Mesothelial cell of epicardium (in vitro differentiated cells): ENCODE measurements around the gene UQCR11. TPM values are rescaled to one million over a fixed set of nuclear protein-coding genes. Genes with fewer than 3 reads are reported as not detected.

ENCODE experiments used
- DNase-seq, 2 experiments: peaks; one replicate each; pipeline ENCODE4 v3.0.0; 2021; ENCODE audit warnings: low spot score in 2 of 2; ENCODE audit not compliant: unreplicated experiment in 2 of 2
- H3K27ac Mint-ChIP-seq: 2 replicates; pipeline ENCODE4 v1.8.0; 2021; ENCODE audit warnings: mixed read lengths
- H3K27me3 Mint-ChIP-seq: 2 replicates; pipeline ENCODE4 v1.8.0; 2021; ENCODE audit warnings: low read depth, mixed read lengths
- H3K36me3 Mint-ChIP-seq: 2 replicates; pipeline ENCODE4 v1.8.0; 2021; ENCODE audit warnings: mixed read lengths
- H3K4me1 Mint-ChIP-seq: 2 replicates; pipeline ENCODE4 v1.8.0; 2021; ENCODE audit warnings: mixed read lengths
- H3K4me3 Mint-ChIP-seq: 2 replicates; pipeline ENCODE4 v1.8.0; 2021; ENCODE audit warnings: mild to moderate bottlenecking, moderate library complexity, mixed read lengths
- H3K9me3 Mint-ChIP-seq: 2 replicates; pipeline ENCODE4 v1.8.0; 2021; ENCODE audit warnings: mixed read lengths
- total RNA-seq: library from RNA; stranded (reverse); gene quantifications from 3 replicates; pipeline ENCODE4 v1.2.1, GENCODE V29; 2021
- TF ChIP-seq, protein P1 (sequence below): fragments of 200-600 bp; sonication (generic); IDR thresholded peaks from one replicate; pipeline ENCODE4 v1.5.0; 2021; ENCODE audit warnings: antibody characterized with exemption; ENCODE audit not compliant: unreplicated experiment

Gene UQCR11
- total RNA-seq, 1 donor from 2014 or later = 143 TPM

DNA sequence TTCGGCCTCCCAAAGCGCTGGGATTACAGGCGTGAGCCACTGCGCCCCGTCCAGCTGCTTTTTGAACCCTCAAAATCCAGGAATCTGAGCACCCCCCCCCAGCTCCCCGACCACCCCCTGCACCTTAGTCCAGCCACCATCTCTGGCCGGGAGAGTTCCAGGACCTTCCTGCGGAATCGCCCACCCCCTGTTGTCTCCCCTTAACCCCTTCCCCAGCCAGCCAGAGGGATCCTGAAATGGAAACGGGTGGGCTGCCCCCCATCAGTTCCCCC lies 11.8 kb downstream of the UQCR11 start:
- H3K27me3 Mint-ChIP-seq = no peaks in the 10 kb centered on the region
- no peak overlapping the region for H3K27ac Mint-ChIP-seq

DNA sequence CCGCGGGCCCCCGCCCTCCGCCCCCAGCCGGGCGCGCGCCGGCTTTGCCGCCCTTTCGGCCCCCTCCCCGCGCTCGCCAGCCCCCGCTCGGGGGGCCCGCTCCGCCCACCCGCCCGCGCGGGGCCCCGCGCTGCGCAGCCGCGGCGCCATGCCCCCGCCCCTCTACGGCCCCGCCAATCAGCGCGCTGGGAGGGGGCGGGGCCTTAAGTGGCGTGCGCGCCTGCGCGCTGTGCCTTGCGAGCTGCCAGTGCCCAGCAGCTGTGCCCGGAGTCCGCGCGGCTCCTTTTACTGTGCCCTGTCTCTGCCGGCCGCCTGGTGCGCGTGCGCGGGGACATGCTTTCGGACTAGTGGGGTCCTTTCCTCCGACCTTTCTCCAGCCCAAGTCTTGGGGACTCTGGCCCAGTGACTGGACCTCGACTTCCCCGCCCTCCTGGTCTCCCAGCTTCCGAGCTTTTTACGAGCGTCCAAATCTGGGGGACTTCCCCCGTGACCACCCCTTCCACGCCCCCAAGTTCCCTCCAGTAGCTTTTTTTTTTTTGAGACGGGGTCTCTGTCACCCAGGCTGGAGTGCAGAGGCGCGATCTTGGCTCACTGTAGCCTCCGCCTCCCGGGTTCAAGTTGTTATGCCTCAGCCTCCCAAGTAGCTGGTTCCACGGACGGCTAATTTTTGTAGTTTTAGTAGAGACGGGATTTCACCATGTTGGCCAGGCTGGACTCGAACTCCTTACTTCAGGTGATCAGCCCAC lies 12.3 kb downstream of the UQCR11 start, which contains the start of gene MBD3:
Gene MBD3, minus strand, starts transcription at position 111 of the 746 bp plus-strand sequence. CDS start 234 bp downstream, outside the sequence.
- Mint-ChIP-seq H3K4me1 (peaks cover 21% of the 10 kb centered on the region), H3K4me3 (peak within 1 kb of the TSS; percentile 87), H3K27ac (peak within 1 kb of the TSS; percentile 92), H3K36me3 (peaks cover 12% of the 10 kb centered on the region), H3K27me3 (no peaks in the 10 kb centered on the region), H3K9me3 (no peaks in the 10 kb centered on the region)
- DNase-seq = peak; percentile 85 to 93
- TF ChIP-seq, protein P1, sequence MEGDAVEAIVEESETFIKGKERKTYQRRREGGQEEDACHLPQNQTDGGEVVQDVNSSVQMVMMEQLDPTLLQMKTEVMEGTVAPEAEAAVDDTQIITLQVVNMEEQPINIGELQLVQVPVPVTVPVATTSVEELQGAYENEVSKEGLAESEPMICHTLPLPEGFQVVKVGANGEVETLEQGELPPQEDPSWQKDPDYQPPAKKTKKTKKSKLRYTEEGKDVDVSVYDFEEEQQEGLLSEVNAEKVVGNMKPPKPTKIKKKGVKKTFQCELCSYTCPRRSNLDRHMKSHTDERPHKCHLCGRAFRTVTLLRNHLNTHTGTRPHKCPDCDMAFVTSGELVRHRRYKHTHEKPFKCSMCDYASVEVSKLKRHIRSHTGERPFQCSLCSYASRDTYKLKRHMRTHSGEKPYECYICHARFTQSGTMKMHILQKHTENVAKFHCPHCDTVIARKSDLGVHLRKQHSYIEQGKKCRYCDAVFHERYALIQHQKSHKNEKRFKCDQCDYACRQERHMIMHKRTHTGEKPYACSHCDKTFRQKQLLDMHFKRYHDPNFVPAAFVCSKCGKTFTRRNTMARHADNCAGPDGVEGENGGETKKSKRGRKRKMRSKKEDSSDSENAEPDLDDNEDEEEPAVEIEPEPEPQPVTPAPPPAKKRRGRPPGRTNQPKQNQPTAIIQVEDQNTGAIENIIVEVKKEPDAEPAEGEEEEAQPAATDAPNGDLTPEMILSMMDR = no peak

More for the DNA sequence above, 11.8 kb downstream of the UQCR11 start:
- H3K4me1 Mint-ChIP-seq = peaks cover 18% of the 10 kb centered on the region
- no peak for DNase-seq
- TF ChIP-seq, protein P1 = no peak
- H3K9me3 Mint-ChIP-seq = no peaks in the 10 kb centered on the region
- H3K36me3 Mint-ChIP-seq = peaks cover 12% of the 10 kb centered on the region
- peak overlapping the region; percentile 87 for H3K4me3 Mint-ChIP-seq

DNA sequence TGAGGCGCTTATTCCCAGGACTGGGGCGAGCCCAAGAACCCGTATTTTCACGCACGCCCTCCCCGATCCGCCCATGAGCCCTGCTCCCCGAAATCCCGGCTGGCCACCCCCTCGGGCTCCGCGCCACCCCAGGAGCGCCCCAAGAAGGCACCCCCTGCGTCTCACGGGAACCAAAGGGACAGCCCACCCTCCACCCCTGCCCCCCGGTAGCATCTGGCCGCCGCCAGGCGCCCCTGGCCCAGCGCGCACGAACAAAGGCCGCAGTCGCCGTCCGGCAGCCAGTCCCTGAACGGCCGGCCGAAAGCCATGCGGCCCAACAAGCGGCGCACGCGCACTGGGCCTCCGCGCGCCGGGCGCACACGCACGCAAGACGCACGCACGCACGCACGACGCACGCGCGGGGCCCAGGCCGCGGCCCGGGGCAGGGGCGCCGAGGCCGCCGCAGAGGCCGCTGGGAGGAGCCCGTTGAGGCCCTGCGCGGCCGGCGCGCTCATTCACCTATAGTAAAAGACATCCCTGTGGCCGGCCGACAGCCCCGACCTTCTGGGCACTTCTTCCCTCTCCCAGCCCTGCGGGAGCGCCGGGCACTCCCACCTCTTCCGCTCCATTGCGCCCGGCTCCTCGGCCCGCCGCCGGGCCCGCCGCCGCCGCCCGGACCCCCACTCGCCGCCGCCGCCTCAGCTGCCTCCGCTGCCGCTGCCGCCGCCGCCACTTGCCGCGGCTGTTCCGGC lies 13.1 kb downstream of the UQCR11 start:
- Mint-ChIP-seq H3K9me3 (no peaks in the 10 kb centered on the region), H3K4me1 (peaks cover 27% of the 10 kb centered on the region), H3K4me3 (peak overlapping the region; percentile 83), H3K36me3 (peaks cover 10% of the 10 kb centered on the region), H3K27me3 (no peaks in the 10 kb centered on the region), H3K27ac (peak overlapping the region; percentile 92)
- peak; percentile 79 to 88 for DNase-seq
- TF ChIP-seq, protein P1 = no peak

DNA sequence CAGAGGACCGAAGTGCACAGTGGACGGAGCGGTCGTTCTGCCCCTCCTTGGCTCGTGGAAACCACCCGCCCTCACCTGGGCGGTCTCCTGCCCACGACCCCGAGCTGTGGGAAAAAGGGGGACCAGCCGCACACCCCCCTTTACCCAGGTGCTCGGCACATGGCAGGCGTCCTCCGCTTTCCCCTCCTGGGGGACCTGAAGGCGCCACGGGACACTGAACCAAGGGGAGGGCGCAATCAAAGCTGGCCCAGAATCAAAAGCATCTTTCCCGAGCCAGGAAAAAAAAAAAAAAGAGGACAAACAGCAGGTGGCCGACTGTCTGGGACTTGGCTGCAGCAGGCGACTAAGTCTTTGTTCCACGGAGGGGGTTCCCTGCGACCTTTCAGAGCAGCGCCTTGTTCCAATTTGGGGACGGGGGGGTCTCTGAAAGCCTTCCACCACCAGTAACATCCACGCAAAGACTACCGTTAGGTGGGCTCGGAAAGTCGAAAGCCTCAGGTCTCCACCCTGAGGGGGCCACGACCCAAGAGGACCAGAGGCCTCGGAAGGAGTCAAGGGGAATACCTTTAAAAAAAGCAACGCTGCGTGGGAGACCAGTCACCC lies 13.7 kb downstream of the UQCR11 start:
- no peaks in the 10 kb centered on the region for H3K27me3 Mint-ChIP-seq
- H3K36me3 Mint-ChIP-seq = peaks cover 10% of the 10 kb centered on the region
- H3K27ac Mint-ChIP-seq = peak overlapping the region; percentile 92
- H3K9me3 Mint-ChIP-seq = no peaks in the 10 kb centered on the region
- H3K4me1 Mint-ChIP-seq = peaks cover 27% of the 10 kb centered on the region
- TF ChIP-seq, protein P1 = no peak
- H3K4me3 Mint-ChIP-seq = peak overlapping the region; percentile 83
- no peak for DNase-seq

- peaks cover 14% of the 10 kb centered on the region for H3K36me3 Mint-ChIP-seq
- H3K27ac Mint-ChIP-seq = peak overlapping the region; percentile 92
- peak overlapping the region; percentile 83 for H3K4me3 Mint-ChIP-seq
- H3K4me1 Mint-ChIP-seq = peaks cover 27% of the 10 kb centered on the region
- no peaks in the 10 kb centered on the region for H3K9me3 Mint-ChIP-seq
- TF ChIP-seq, protein P1 = no peak
- no peaks in the 10 kb centered on the region for H3K27me3 Mint-ChIP-seq
- no peak for DNase-seq
Measured at GRCh38 chr19:1590641-1591397, 14.4 kb downstream of the UQCR11 start.
